AG04450 (cell line): ENCODE data around the gene ADGRG6. TPM values are rescaled to one million over a fixed set of nuclear protein-coding genes. Genes with fewer than 3 reads are reported as not detected.
"Not testable (repeated sequence)": the region's sequence is repeated elsewhere in the genome, so short reads cannot be mapped to it uniquely, and the experiment has no call there.

ENCODE experiments used
- CTCF ChIA-PET: fragments of 300-600, 350-600 bp; formaldehyde crosslinking; extraction: SDS; loops from one replicate; lab custom pipeline; 2022; ENCODE audit warnings: antibody characterized with exemption, inconsistent platforms; lab: Charles Lee
- POLR2A ChIA-PET: fragments of 350-600 bp; formaldehyde crosslinking; extraction: SDS; loops from one replicate; lab custom pipeline; 2021; ENCODE audit warnings: antibody characterized with exemption, inconsistent platforms; lab: Yijun Ruan, JAX
- DNase-seq: peaks from one replicate; pipeline ENCODE4 v3.0.0-alpha.2; 2011; ENCODE audit warnings: low read depth, low spot score
- H3K27ac ChIP-seq: one replicate; pipeline ENCODE4 v1.5.1; 2012; ENCODE audit warnings: low read depth, low read length, control low read depth
- H3K27me3 ChIP-seq: one replicate; pipeline ENCODE4 v1.6.0; 2012; ENCODE audit warnings: low read length; ENCODE audit not compliant: control insufficient read depth, insufficient read depth
- H3K4me3 ChIP-seq: 2 replicates; pipeline ENCODE4 v1.5.1; 2011; ENCODE audit warnings: mild to moderate bottlenecking, low read depth, low read length, control low read depth
- H3K9me3 ChIP-seq: 2 replicates; pipeline ENCODE4 v1.5.1; 2012; ENCODE audit warnings: low read length; ENCODE audit not compliant: control insufficient read depth, insufficient read depth
- CTCF ChIP-seq: IDR thresholded peaks from 2 replicates; pipeline ENCODE4 v1.5.1; 2011; ENCODE audit warnings: low read depth, low read length, control low read depth, inconsistent platforms
- polyA plus RNA-seq: library from polyadenylated mRNA; depleted of rRNA; stranded (reverse); fragments of >200 nt; gene quantifications from 2 replicates; pipeline ENCODE4 v1.2.3, GENCODE V29; 2011

Gene ADGRG6
- polyA plus RNA-seq, 1 experiment, result 16.2 TPM

- no peak for DNase-seq
- ChIA-PET POLR2A (no interaction called here), CTCF (interaction anchor here (1.2 kb wide), 1 partner anchor 17 kb away, joined by 4 read pairs; no protein-coding TSS in a partner anchor)
- H3K9me3 ChIP-seq, result no peaks in the 10 kb centered on the region
- H3K27me3 ChIP-seq, result no peaks in the 10 kb centered on the region
- H3K4me3 ChIP-seq, result no peak overlapping the region
- H3K27ac ChIP-seq, result no peak overlapping the region
- TF ChIP-seq CTCF, result no peak
These were observed 20.9 kb upstream of the ADGRG6 start for GRCh38 chr6:142280927-142281326.

- H3K4me3 ChIP-seq, DNase-seq, POLR2A ChIA-PET, H3K27me3 ChIP-seq, H3K27ac ChIP-seq, H3K9me3 ChIP-seq: not testable (repeated sequence)
- CTCF ChIA-PET, result interaction anchor here (0.7 kb wide), 1 partner anchor 113 kb away, joined by 3 read pairs; no protein-coding TSS in a partner anchor
These were observed 18.7 kb upstream of the ADGRG6 start for GRCh38 chr6:142283138-142283537.

GRCh38 chr6:142284419-142284818 is 17.4 kb upstream of the ADGRG6 start:
- DNase-seq, result no peak
- no peak overlapping the region for H3K4me3 ChIP-seq
- H3K9me3 ChIP-seq, result no peaks in the 10 kb centered on the region
- no peaks in the 10 kb centered on the region for H3K27me3 ChIP-seq
- no peak for TF ChIP-seq CTCF
- ChIA-PET CTCF (interaction anchor here (0.6 kb wide), 1 partner anchor 318 kb away, joined by 3 read pairs; no protein-coding TSS in a partner anchor), POLR2A (no interaction called here)
- H3K27ac ChIP-seq, result no peak overlapping the region

- DNase-seq, result no peak
- Histone ChIP-seq H3K4me3 (no peak overlapping the region), H3K27me3 (no peaks in the 10 kb centered on the region), H3K9me3 (no peaks in the 10 kb centered on the region), H3K27ac (no peak overlapping the region)
- no peak for TF ChIP-seq CTCF
- ChIA-PET POLR2A (no interaction called here), CTCF (interaction anchor here (0.6 to 1.4 kb wide), 2 partner anchors 78 to 317 kb away, joined by 3 read pairs; no protein-coding TSS in a partner anchor)
These were observed 16.3 kb upstream of the ADGRG6 start for GRCh38 chr6:142285235-142286087.

- Histone ChIP-seq H3K27ac (no peak overlapping the region), H3K9me3 (no peaks in the 10 kb centered on the region), H3K27me3 (no peaks in the 10 kb centered on the region), H3K4me3 (no peak overlapping the region)
- ChIA-PET CTCF (interaction anchor here (1.4 kb wide), 1 partner anchor 78 kb away, joined by 3 read pairs; no protein-coding TSS in a partner anchor), POLR2A (no interaction called here)
- DNase-seq, result no peak
- TF ChIP-seq CTCF, result no peak
These were observed 15.8 kb upstream of the ADGRG6 start for GRCh38 chr6:142286088-142286409.
